HG03103 (cell line): ENCODE measurements around the gene FBXO34.

Experiments
- ATAC-seq: cut with Tn5 transposase; IDR thresholded peaks from one replicate; pipeline ENCODE4 v1.9.1; 2021; ENCODE audit warnings: low read depth; ENCODE audit not compliant: unreplicated experiment

FBXO34 gene

DNA sequence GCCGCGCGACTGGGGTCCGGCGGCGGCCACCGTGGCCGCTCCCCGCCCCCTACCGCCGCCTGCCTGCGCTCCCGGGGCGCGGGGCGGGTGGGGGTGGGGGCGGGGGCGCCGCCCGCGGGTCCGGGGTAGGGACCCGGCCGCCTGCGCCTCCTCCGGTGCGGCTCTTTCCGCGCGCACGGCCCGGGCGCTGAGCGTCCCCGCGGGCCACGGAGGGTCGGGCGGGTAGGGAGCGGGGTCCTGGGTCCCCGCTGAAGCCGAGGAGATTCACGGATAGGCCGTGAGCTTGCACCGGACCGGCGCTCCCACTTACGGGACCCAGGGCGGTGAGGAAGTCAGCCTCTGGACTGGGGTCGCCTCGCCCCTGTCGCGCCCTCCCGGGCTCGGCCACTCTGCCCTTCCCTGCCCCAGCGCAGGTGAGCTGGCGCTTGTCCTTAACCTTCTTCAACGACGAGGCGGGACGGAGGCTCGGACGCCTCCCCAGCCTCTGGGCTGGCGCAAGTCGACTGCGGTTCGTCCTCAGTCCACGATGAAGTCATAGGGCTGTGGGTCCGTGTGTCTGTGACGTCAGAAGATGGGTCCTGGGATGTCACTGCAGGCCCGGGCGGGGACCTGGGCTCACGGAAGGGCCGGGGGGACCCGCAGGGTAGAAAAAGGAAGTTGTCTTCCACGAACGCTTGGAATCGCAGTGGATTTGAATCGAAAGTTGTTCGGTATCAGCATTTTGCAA is 514 bp downstream of the FBXO34 start:
- peak; percentile 41 for ATAC-seq

DNA sequence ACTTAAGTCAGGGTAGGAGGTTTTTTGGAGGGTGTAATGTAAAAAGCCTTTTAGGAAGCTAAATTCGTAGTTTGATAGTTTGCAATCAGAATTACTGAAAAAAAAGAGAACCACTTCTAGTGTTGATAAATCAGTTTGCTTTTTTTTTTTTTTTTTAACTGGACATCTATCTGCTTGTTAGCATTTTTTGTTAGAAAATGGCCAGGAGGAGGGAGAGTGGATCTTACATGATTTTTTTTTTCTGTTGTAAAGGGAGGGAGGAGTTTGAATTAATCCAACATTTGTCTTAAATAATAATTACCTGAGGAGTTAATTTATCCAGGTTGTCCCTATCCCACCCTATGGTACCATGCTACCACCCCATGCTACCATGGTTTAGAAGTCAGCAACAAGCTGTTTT is 1.2 kb downstream of the FBXO34 start:
- ATAC-seq = no peak

DNA sequence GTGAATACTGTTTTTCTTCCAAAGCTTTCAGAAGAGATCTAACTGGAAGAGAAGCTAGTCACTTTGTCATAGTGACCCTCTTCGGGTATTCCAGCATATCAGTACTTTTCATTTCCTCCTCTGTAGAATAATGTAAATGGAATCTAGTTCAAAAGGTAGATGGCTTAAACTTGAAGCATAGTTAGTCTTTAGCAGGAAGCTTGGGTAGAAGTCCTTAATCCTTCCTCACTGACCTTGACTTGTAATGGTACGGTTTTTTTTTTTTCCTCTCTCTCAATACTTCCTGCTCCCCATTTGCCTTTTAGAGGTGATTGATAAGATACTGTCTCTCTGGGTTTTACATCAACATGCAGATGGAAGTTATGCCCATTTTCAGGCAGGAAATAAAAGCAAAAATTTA is 1.7 kb downstream of the FBXO34 start:
- ATAC-seq = no peak

DNA sequence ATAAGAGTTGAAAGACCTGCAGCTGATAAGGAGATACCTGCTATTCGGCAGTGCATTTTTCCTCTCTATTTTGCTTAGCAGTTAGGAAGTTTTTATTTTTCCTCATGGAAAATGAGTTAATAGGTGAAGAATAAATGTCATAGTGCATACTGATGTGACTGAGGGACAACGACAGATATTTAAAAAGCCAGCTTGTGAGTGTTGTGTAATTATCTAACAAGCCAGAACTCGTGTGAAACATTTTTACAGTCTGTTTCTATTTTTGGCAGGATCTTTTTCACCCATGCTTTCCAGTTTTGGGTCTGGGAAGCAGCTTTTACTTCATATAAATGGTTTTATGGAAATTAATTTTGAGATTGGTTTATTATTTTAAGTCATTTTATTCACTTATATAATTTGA is 2.9 kb downstream of the FBXO34 start:
- ATAC-seq = no peak

DNA sequence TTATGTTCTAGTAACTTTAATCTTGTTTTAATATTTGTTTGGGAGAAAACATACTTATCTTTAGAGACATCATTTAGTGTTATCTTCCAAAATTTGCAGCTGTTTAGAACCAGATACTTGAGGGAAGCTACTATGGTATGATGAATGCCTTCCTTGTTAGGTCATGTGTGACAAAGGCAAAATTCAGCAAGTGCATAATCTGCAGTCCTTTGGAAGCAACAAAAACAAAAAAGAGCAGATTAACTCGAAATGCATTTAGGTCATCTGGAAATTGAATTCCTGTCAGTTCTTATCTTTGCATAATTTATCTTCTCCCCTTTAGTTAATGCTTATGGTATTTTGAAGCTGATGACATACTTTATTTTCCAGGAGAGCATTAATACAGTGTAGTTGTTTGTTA is 3.5 kb downstream of the FBXO34 start:
- ATAC-seq = no peak

DNA sequence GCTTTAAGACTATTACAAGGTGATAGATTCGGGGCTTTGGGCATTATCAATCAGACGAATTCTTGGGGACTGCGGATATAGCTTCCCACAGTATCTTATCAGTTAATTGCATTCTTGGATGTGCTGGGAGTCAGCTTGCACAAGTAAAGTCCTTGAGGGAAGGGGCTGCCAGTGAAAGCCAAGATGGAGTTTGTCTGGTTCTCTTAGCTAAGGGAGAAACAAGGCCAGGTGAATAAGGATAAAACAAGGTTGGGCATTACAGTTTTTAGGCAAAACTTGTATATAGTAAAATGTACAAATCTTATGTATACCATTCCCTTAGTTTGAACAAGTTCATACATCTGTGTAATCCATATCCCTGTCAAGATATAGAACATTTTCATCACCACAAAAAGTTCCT is 5.5 kb downstream of the FBXO34 start:
- no peak for ATAC-seq

DNA sequence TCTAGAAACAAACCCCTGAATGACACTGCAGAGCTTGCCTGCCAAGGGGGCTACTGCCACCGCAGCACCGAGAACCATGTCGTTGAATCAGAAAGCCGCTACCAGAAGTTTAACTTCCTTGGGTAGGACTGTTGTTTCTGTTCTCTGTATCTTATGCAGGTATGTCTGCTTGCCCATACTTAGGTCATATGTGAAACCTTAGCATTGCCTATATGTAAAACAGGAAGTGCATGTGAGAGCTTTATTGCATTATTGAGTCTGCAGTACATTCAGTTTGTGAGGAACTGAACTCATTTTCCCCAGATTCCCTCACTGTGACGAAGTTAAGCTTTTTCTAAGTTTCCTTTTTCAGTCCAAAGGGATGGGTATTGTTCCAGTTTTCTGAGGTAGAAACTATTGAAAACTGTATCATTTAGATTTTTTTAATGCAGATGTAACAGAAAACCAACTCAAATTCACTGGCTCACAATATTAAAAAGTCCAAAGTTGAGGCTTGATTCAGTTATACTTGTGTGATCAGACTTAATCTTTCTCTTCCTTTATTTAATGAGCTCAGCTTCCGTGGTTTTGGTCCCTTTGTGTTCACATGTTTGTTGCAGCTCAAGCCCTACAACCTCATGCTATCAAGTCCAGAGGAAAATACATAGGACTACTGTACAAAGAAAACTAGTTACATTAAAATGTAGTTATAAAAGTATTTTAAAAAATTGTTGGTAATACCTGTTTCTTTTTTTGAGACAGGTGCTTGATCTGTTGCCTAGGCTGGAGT is 6.9 kb downstream of the FBXO34 start:
- ATAC-seq = peak; percentile 90

DNA sequence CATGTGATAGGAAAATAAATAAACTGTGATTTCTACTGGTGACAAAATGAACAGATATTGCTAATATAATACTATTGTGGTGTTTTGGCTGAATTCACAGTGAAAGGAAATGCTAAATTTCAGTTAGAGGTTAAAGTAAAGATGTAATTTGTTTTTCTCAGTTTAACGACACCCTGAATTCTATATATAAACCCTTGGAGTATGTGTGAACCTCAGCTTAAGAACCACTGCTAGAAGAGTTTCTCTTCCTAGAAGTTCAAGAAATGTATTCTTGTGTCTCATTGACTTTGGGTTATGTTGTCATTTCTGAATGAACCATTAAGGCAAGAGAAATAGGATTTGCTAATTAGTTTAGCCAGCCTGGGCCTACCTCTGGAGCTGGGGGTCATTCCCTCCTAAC is 8.2 kb downstream of the FBXO34 start:
- no peak for ATAC-seq

DNA sequence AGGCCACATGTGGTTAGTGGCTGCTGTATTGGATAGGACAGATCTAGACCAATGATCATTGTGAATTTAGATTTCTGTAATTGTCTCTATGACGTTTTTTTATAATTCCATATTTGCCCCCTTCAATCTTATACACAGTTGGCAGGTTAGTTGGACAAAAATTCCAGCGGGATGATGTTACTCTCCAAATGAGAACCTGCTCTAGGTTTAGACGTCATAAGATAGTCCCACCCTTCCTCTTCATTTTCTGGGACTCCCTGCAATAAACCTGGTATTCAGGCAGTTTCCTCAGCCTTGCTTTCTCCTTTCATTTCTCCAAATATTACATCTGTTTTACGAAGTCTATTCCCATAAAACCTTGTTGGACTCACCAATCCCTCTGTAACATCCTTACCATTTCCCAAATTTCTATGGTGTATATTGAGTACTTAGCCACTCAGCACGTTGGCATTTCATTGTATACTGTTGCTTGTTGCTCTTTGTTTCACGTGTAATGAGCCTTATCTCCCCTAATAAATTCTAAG is 10.2 kb downstream of the FBXO34 start:
- no peak for ATAC-seq

DNA sequence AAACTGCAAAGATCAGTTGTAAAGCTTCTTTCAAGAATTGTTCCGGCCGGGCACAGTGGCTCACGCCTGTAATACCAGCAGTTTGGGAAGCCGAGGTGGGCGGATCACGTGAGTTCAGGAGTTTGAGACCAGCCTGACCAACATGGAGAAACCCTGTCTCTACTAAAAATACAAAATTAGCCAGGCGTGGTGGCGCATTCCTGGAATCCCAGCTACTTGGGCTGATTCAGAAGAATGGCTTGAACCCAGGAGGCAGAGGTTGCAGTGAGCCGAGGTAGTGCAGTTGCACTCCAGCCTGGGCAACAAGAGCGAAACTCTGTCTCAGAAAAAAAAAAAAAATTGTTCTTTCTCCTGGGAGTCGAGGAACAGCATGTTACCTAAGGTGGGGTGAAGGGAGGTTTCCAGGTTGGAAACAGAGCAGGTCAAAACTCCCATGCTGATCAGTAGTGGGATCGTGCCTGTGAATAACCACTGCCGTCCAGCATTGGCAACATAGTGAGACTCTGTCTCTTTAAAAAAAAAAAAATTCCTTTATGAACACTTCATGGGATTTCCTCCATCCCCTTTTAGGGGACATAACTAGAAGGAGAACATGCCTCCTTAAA is 13.9 kb downstream of the FBXO34 start:
- no peak for ATAC-seq

DNA sequence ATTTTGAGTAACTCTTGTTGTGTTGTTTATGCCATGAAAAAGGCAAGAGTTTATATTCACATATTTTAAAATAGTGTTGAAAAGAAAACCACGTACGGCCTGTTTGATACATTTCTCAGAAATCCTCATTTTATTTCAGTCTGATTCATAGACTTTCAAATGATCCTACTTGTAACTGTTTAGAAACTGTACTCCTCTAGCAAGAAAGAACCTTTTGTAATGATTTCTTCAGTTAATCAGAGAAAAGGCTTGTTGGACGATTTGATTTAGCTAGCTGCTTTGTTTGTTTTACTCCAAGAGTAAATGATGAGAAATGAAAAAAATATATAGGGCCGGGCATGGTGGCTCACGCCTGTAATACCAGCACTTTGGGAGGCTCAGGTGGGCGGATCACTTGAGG is 17.2 kb downstream of the FBXO34 start:
- no peak for ATAC-seq

DNA sequence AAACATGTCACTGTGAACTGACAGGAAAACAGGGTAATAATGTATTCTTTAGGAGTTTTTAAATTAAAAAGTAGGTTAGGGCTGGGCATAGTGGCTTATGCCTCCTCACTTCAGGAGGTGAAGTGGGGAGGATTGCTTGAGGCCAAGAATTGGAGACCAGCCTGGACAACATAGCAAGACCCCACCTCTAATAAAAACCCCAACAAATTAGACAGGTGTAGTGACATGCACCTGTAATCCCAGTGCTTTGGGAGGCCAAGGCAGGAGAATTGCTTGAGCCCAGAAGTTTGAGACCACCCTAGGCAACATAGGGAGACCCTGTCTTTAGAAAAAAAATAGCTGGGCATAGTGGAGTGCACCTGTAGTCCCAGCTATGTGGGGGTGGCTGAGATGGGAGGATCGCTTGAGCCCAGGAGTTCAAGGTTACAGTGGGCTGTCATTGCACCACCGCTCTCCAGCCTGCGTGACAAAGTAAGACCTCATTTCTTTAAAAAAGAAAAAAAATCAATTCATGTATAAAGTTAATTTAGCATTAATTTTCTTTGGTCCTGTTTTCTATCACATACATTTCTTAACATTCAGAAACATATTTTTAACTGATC is 20.4 kb downstream of the FBXO34 start:
- ATAC-seq = no peak

DNA sequence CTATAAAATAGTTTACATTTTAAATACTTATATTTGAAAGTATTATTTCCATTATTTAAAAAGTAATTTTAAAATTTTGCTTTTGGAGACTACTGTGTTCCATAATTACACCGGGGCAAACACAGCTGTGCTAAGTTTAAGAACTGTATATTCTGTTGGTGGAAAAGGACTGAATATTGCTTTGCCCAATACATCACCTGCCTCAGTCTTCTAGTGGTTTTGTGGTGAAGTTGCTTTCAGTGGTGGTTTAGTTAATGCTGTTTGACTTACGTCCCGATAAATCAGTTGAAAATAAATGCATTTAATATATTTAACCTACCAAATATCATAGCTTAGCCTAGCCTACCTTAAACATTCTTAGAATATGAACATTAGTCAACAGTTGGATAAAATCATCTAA is 23.4 kb downstream of the FBXO34 start:
- ATAC-seq = no peak

DNA sequence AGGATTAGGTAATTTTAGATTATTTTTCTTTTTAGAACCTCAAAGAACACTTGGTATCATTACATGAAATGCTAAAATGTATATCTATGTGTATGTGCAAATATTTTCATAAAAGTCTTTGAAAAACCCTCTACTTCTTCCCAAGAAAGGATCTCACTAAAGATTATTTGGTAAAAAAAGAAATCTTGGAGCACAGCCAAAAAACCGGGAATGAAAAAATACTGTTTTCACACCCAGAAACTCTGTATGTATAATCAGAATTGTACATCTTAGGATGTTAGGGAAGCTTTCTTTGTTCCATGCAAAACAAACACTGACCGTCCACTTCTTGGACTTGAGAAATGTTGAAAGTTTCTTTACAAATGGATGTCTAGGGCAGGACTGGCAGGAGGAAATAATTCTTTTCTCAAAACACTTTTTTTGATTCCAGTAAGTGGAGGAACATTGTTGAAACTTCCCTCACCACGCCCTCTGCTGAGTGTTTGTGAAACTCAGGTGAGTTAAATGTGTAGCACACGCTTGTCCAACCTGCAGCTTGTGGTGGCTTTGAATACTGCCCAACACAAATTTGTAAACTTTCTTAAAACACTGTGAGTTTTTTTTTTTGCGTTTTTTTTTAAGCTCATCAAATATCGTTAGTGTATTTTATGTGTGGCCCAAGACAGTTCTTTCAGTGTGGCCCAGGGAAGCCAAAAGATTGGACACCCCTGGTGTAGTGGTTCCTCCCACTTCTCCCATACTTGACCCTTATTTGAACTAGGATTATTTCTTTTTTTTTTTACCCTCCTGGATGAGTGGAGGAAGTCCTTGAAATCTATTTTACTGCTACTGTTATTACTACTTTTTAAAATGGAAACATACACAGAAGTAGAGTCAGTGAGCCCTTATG is 26.6 kb downstream of the FBXO34 start:
- ATAC-seq = no peak

DNA sequence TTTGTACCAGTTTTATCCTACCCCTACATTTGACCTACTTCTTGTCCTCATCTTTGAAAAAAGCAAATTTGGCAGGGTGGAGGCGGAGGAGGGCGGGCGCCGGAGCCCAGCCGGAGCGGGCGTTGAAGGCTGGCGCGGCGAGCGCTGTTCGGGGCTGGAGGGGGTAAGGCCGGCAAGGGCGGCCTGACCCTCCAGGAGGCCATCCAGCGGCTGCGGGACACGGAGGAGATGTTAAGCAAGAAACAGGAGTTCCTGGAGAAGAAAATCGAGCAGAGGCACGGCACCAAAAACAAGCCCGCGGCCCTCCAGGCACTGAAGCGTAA is 27.2 kb downstream of the FBXO34 start:
- ATAC-seq = no peak

DNA sequence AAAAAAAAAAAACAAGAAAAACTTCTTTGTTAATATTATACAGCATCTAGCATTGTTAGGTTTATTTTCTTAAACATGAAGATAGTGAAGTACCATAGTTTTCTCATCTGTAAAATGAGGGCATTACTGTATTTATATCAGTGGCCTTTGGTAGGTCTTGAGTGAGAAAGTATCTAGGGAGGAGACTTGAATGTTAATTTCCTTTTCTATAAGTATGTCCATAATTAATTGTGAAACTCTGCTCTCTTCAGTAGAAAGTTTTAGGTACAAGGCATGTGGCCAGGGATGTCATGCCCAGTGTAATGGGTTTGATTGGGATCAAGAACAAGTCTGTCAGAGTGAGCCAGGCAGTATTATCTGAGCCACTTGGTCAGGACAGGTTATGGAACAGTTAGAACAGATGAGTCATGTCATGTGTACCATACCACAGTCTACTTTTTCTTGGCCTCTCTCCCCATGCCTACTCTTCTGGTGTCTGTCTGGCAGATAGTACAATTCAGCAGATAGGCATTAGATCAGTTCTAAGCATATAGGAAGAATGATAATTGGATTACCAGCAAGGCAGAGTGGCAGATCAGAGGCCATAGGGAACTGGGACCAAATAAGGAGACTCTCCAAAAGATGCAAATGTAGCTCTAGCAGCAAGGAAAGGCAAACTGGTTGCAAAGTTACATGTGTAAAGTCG is 30.4 kb downstream of the FBXO34 start:
- no peak for ATAC-seq

DNA sequence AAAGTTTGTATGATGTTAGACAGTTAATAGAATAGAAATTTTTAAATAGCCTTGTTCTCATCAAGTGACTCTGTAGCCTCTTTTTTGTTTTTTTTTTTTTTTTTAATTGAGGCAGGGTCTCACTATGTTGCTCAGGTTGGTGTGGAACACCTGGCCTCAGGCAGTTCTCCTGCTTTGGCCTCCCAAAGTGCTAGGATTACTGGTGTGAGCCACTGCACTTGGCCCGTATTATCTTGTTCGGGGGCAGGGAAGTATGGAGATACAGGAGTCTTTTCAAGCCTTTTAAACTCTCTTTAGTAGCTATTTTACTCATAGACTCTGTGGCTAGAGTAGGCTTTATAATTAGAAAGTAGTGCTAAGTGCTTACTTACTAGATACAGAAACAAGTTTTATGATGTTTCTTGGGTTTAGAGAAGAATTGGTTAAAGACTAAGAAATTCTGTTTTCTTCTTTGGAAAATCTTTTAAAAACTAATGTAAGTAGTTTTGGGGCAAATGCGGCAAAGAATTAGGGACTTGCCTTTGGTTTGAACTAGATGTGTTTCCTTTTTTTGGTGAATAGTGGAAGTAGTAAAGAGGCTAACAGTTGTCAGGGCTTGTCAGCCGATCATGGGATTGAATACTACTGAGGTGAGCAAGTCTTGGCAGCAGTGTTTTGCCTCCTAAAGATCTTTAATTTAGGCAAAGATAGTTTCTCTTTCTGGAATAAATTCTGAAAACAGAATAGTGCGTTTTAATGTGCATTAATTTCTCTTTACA is 31.3 kb downstream of the FBXO34 start:
- ATAC-seq = no peak

DNA sequence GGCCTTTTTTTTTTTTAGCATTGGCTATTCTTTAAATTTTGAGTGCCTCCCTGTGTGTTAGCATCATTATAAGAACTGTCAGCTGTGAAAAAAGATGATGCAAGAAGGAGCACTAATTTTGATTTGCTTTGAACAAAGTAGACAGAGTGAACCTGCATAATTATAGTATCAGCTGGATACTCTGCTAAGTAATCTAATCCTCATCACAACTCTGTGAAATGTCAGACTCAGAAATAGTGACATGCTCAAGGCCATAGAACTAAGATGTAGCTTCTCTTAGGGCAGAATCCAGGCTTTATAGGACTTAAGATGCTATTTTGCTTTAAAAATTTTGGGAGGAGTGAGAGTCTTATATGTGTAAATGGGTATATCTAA is 31.9 kb downstream of the FBXO34 start:
- no peak for ATAC-seq

DNA sequence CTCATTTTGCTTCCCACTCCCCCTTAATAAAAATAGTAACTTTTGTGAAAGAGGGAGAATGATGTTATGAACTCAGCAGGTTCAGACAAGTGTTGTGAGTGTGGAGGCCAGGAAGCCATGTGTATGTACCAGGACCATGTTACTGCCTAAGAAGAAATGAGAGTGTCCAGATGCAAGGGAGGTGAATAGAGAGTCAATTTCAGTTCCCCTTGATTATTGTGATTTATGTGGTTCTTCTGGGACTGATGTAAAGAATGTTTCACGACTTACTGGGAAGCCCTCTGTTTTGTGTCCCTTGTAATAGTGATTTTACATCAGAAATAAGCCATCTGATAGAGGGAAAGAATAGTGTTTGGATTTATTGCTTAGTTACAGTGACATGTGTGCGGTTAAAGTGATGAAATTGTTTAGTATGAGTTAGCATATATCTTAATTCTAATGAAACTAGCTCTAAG is 32.5 kb downstream of the FBXO34 start:
- peak; percentile 56 for ATAC-seq
